ENCODE data around the gene TAF10.

GRCh38 chr11:6629573-6629891, 17.5 kb upstream of the TAF10 start:
- TF ChIP-seq POLR2AphosphoS5 (IDR thresholded peaks at IDR 0.05; ENCODE audit: borderline replicate concordance, low read depth, low read length): no peak
- no peak for TF ChIP-seq EZH2 (IDR thresholded peaks at IDR 0.05)
- TF ChIP-seq FOXP2 (optimal IDR thresholded peaks at IDR 0.05; ENCODE audit: control extremely low read depth, extremely low read length, insufficient read depth): no peak
